Neural cell (in vitro differentiated cells): ENCODE data around the gene IFIT2. TPM values are rescaled to one million over a fixed set of nuclear protein-coding genes. Genes with fewer than 3 reads are reported as not detected.

Experiments
- H2AFZ ChIP-seq: fragments of 200-600, 300-800 bp; sonication (generic), shearing (Covaris generic); 2 replicates; pipeline ENCODE4 v1.6.0; 2014; ENCODE audit warnings: low read depth, mild to moderate bottlenecking, antibody characterized with exemption, low read length, moderate library complexity
- H3F3A ChIP-seq: fragments of 200-600 bp; shearing (Covaris generic); 2 replicates; pipeline ENCODE4 v1.6.1; 2016; ENCODE audit warnings: mild to moderate bottlenecking, moderate library complexity, mixed read lengths, antibody characterized with exemption, low read length; ENCODE audit not compliant: insufficient read depth, poor library complexity, severe bottlenecking
- H3K27ac ChIP-seq: fragments of 200-600, 300-800 bp; sonication (generic), shearing (Covaris generic); 2 replicates; pipeline ENCODE4 v1.5.1; 2014; ENCODE audit warnings: mild to moderate bottlenecking, low read length, moderate library complexity
- H3K27me3 ChIP-seq: fragments of 300-800, 200-600 bp; sonication (generic), shearing (Covaris generic); 2 replicates; pipeline ENCODE4 v1.6.0; 2014; ENCODE audit warnings: mild to moderate bottlenecking, low read depth, low read length, moderate library complexity; ENCODE audit not compliant: insufficient read depth
- H3K36me3 ChIP-seq: fragments of 300-800, 200-600 bp; sonication (generic), shearing (Covaris generic); 2 replicates; pipeline ENCODE4 v1.5.1; 2014; ENCODE audit warnings: mild to moderate bottlenecking, antibody characterized with exemption, low read length, moderate library complexity; ENCODE audit not compliant: insufficient read depth
- H3K4me2 ChIP-seq: fragments of 300-800, 200-600 bp; sonication (generic), shearing (Covaris generic); 2 replicates; pipeline ENCODE4 v1.6.0; 2014; ENCODE audit warnings: mild to moderate bottlenecking, low read length
- H3K4me3 ChIP-seq: fragments of 300-800, 200-600 bp; sonication (generic), shearing (Covaris generic); 2 replicates; pipeline ENCODE4 v1.5.1; 2014; ENCODE audit warnings: mild to moderate bottlenecking, low read length, moderate library complexity
- H3K79me2 ChIP-seq: fragments of 200-600 bp; shearing (Covaris generic); replicated peaks from 2 replicates; pipeline ENCODE4 v1.6.0; 2014; ENCODE audit warnings: mild to moderate bottlenecking, low read length, moderate library complexity; ENCODE audit not compliant: insufficient read depth
- H3K9ac ChIP-seq: fragments of 300-800, 200-600 bp; sonication (generic), shearing (Covaris generic); 2 replicates; pipeline ENCODE4 v1.6.1; 2016; ENCODE audit warnings: mild to moderate bottlenecking, low read length, mixed read lengths
- H3K9me2 ChIP-seq: fragments of 200-600 bp; shearing (Covaris generic); 2 replicates; pipeline ENCODE4 v1.6.1; 2016; ENCODE audit warnings: mild to moderate bottlenecking, low read length, mixed read lengths; ENCODE audit not compliant: insufficient read depth
- H3K9me3 ChIP-seq: fragments of 200-600, 300-800 bp; sonication (generic), shearing (Covaris generic); 2 replicates; pipeline ENCODE4 v1.6.1; 2016; ENCODE audit warnings: mild to moderate bottlenecking, mixed run types, low read length, moderate library complexity, mixed read lengths
- H4K20me1 ChIP-seq: fragments of 200-600 bp; shearing (Covaris generic); 2 replicates; pipeline ENCODE4 v1.6.1; 2016; ENCODE audit warnings: mild to moderate bottlenecking, mixed run types; ENCODE audit not compliant: insufficient read depth
- EP300 ChIP-seq: fragments of 450-650 bp; conservative IDR thresholded peaks from 2 replicates; pipeline ENCODE4 v1.6.1; 2014; ENCODE audit warnings: antibody characterized with exemption, mild to moderate bottlenecking, moderate library complexity; ENCODE audit not compliant: poor library complexity, severe bottlenecking
- EZH2 ChIP-seq: fragments of 200-600, 300-800 bp; shearing (Covaris generic), sonication (generic); IDR thresholded peaks from 2 replicates; pipeline ENCODE4 v1.6.1; 2014; ENCODE audit warnings: antibody characterized with exemption, low read length, borderline replicate concordance, mild to moderate bottlenecking; ENCODE audit not compliant: insufficient read depth, poor library complexity, severe bottlenecking
- MXI1 ChIP-seq: fragments of 450-650 bp; conservative IDR thresholded peaks from 2 replicates; pipeline ENCODE4 v1.6.1; 2014; ENCODE audit warnings: antibody characterized with exemption, mild to moderate bottlenecking; ENCODE audit not compliant: poor library complexity, severe bottlenecking
- POLR2AphosphoS5 ChIP-seq: IDR thresholded peaks from 2 replicates; pipeline ENCODE4 v1.6.1; 2012
- RAD21 ChIP-seq: fragments of 450-650 bp; conservative IDR thresholded peaks from 2 replicates; pipeline ENCODE4 v1.6.1; 2014; ENCODE audit warnings: antibody characterized with exemption, mild to moderate bottlenecking, moderate library complexity
- REST ChIP-seq: IDR thresholded peaks from 2 replicates; pipeline ENCODE4 v1.6.1; 2012; ENCODE audit warnings: borderline replicate concordance
- SMC3 ChIP-seq: fragments of 450-650 bp; conservative IDR thresholded peaks from 2 replicates; pipeline ENCODE4 v1.6.1; 2014; ENCODE audit warnings: antibody characterized with exemption, mild to moderate bottlenecking, moderate library complexity; ENCODE audit not compliant: poor library complexity
- TAF1 ChIP-seq: IDR thresholded peaks from 2 replicates; pipeline ENCODE4 v1.6.1; 2012; ENCODE audit warnings: low read depth
- polyA plus RNA-seq: library from polyadenylated mRNA; depleted of rRNA; stranded (reverse); fragments of >200 nt; gene quantifications from 2 replicates; pipeline ENCODE4 v1.2.3, GENCODE V29; 2014
- TF ChIP-seq, protein P1 (sequence below): fragments of 450-650 bp; IDR thresholded peaks from 2 replicates; pipeline ENCODE4 v1.5.1; 2014; ENCODE audit warnings: antibody characterized with exemption, mild to moderate bottlenecking, moderate library complexity; ENCODE audit not compliant: poor library complexity, severe bottlenecking

Gene IFIT2
- polyA plus RNA-seq, 1 donor from 2014 or later, result 0.26 TPM

GRCh38 chr10:89273680-89274079 lies 28.2 kb upstream of the IFIT2 start (continued):
- TF ChIP-seq REST (no peak), MXI1 (no peak)

DNA sequence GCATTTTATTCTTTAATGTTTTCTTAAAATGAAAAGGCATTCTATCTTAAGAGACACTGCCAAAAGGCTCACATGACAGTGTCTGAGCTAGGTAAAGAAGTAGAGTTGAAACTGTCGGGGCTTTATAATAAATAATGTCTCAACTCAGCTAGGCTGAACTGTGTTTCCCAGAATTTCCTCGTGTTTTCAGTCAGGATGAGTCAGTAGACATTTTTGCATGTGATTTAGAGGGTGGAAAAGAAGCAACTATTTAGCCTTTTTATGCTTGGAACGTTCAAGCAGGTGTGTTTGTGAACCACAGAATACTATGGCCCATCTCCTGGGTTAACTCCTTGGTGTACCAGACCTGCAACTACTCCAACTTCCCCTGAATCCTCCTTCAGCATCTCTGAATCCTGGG lies 26.9 kb upstream of the IFIT2 start:
- no peaks in the 10 kb centered on the region for H3K9me3 ChIP-seq
- no peaks in the 10 kb centered on the region for H3K27me3 ChIP-seq
- no peak overlapping the region for H3K9ac ChIP-seq
- H3K27ac ChIP-seq, result no peak overlapping the region
- no peaks in the 10 kb centered on the region for H3F3A ChIP-seq
- H4K20me1 ChIP-seq, result no peaks in the 10 kb centered on the region
- H3K79me2 ChIP-seq, result no peaks in the 10 kb centered on the region
- TF ChIP-seq EZH2, result no peak
- TF ChIP-seq REST, result no peak
- TF ChIP-seq EP300, result no peak
- TF ChIP-seq SMC3, result no peak
- TF ChIP-seq, protein P1, sequence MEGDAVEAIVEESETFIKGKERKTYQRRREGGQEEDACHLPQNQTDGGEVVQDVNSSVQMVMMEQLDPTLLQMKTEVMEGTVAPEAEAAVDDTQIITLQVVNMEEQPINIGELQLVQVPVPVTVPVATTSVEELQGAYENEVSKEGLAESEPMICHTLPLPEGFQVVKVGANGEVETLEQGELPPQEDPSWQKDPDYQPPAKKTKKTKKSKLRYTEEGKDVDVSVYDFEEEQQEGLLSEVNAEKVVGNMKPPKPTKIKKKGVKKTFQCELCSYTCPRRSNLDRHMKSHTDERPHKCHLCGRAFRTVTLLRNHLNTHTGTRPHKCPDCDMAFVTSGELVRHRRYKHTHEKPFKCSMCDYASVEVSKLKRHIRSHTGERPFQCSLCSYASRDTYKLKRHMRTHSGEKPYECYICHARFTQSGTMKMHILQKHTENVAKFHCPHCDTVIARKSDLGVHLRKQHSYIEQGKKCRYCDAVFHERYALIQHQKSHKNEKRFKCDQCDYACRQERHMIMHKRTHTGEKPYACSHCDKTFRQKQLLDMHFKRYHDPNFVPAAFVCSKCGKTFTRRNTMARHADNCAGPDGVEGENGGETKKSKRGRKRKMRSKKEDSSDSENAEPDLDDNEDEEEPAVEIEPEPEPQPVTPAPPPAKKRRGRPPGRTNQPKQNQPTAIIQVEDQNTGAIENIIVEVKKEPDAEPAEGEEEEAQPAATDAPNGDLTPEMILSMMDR, result no peak
- TF ChIP-seq POLR2AphosphoS5, result no peak
- no peak for TF ChIP-seq RAD21
- no peak for TF ChIP-seq TAF1
- TF ChIP-seq MXI1, result no peak
- H3K4me2 ChIP-seq, result no peak overlapping the region
- no peaks in the 10 kb centered on the region for H3K9me2 ChIP-seq
- no peak overlapping the region for H2AFZ ChIP-seq
- H3K36me3 ChIP-seq, result no peaks in the 10 kb centered on the region
- no peak overlapping the region for H3K4me3 ChIP-seq
